ENCODE data around the gene ADAMTSL5. TPM values are rescaled to one million over a fixed set of nuclear protein-coding genes. Genes with fewer than 3 reads are reported as not detected.
A peak's percentile ranks its signal among the peaks of the same experiment; 100 is the strongest.

ADAMTSL5 gene
- total and polyA plus RNA-seq, 9 of the 15 experiments (the other 6 are each of a cell fraction or from before 2014, with no cell fraction given), result 1.0 to 11.6 (median 4.1) TPM

GRCh38 chr19:1492474-1493006 lies 20.3 kb downstream of the ADAMTSL5 start (continued):
- TF ChIP-seq PATZ1 (CRISPR knock-in tag; IDR thresholded peaks at IDR 0.05; ENCODE audit: borderline replicate concordance) (no peak), ZFPM2 (CRISPR knock-in tag; IDR thresholded peaks at IDR 0.05) (no peak), ZNF133 (CRISPR knock-in tag; IDR thresholded peaks at IDR 0.05) (no peak), TBP (optimal IDR thresholded peaks at IDR 0.05; ENCODE audit: low read depth, low read length) (peak; percentile 16), RERE (CRISPR knock-in tag; IDR thresholded peaks at IDR 0.05; ENCODE audit: borderline replicate concordance) (peak; percentile 46; the same call in 1 of the 2 replicates), ZNF12 (CRISPR knock-in tag; IDR thresholded peaks at IDR 0.05) (no peak), ZFP1 (CRISPR knock-in tag; IDR thresholded peaks at IDR 0.05) (no peak), TRIM28 (IDR thresholded peaks at IDR 0.05) (no peak), E4F1 (CRISPR knock-in tag; IDR thresholded peaks at IDR 0.05; ENCODE audit: borderline replicate concordance) (no peak), CCAR2 (IDR thresholded peaks at IDR 0.05; ENCODE audit: low read depth, low read length) (no peak), JUND (IDR thresholded peaks at IDR 0.05; ENCODE audit: borderline replicate concordance, low read depth, low read length) (peak; percentile 92), JUND (tag; IDR thresholded peaks at IDR 0.05; ENCODE audit: borderline replicate concordance, low read depth, low read length) (peak; percentile 83; the same call in 1 of the 3 replicates)
- TF ChIP-seq, protein P1, sequence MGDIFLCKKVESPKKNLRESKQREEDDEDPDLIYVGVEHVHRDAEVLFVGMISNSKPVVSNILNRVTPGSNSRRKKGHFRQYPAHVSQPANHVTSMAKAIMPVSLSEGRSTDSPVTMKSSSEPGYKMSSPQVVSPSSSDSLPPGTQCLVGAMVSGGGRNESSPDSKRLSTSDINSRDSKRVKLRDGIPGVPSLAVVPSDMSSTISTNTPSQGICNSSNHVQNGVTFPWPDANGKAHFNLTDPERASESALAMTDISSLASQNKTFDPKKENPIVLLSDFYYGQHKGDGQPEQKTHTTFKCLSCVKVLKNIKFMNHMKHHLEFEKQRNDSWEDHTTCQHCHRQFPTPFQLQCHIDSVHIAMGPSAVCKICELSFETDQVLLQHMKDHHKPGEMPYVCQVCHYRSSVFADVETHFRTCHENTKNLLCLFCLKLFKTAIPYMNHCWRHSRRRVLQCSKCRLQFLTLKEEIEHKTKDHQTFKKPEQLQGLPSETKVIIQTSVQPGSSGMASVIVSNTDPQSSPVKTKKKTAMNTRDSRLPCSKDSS (IDR thresholded peaks at IDR 0.05; ENCODE audit: low read depth, partially characterized antibody), result no peak
- TF ChIP-seq, protein P2, sequence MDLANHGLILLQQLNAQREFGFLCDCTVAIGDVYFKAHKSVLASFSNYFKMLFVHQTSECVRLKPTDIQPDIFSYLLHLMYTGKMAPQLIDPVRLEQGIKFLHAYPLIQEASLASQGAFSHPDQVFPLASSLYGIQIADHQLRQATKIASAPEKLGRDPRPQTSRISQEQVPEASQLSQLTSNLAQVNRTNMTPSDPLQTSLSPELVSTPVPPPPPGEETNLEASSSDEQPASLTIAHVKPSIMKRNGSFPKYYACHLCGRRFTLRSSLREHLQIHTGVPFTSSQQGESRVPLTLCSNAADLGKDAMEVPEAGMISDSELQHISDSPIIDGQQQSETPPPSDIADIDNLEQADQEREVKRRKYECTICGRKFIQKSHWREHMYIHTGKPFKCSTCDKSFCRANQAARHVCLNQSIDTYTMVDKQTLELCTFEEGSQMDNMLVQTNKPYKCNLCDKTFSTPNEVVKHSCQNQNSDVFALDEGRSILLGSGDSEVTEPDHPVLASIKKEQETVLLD (IDR thresholded peaks at IDR 0.05), result peak; percentile 12; the same call in 1 of the 2 replicates
